ENCODE measurements around the gene NRXN3.

DNA sequence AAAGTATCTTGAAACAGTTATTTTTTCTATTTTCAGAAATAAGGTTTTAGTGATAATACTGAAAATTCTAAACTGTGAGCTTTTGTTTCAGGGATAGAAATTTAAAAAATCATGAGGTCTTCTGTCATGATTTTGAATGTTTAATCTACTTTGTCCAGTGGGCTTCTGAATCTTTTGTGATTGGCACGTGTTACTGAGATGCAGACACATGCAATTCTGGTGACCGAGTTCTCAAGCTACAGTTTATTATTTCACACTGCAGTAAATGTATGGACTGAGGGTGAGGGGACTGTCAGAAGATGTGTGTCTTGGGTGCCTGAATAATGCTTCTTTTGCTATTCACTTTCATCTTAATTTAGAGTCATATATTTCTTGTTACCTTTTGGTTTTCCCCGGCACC is 1262.5 kb downstream of the NRXN3 start:
- no peak for TF ChIP-seq POLR2A (IDR thresholded peaks at IDR 0.05)
- TF ChIP-seq, protein P1, sequence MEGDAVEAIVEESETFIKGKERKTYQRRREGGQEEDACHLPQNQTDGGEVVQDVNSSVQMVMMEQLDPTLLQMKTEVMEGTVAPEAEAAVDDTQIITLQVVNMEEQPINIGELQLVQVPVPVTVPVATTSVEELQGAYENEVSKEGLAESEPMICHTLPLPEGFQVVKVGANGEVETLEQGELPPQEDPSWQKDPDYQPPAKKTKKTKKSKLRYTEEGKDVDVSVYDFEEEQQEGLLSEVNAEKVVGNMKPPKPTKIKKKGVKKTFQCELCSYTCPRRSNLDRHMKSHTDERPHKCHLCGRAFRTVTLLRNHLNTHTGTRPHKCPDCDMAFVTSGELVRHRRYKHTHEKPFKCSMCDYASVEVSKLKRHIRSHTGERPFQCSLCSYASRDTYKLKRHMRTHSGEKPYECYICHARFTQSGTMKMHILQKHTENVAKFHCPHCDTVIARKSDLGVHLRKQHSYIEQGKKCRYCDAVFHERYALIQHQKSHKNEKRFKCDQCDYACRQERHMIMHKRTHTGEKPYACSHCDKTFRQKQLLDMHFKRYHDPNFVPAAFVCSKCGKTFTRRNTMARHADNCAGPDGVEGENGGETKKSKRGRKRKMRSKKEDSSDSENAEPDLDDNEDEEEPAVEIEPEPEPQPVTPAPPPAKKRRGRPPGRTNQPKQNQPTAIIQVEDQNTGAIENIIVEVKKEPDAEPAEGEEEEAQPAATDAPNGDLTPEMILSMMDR (IDR thresholded peaks at IDR 0.05) = no peak
